GM21526 (cell line): ENCODE measurements around the gene TCP1.
"Not testable (repeated sequence)": the region's sequence is repeated elsewhere in the genome, so short reads cannot be mapped to it uniquely, and the experiment has no call there.

ENCODE experiments used
- ATAC-seq: cut with Tn5 transposase; IDR thresholded peaks from one replicate; pipeline ENCODE4 v1.9.1; 2021; ENCODE audit warnings: moderate library complexity; ENCODE audit not compliant: unreplicated experiment, low FRiP score

Gene TCP1

GRCh38 chr6:159789377-159790148 is at the start of gene TCP1:
TCP1 (minus strand) TSS chr6:159789602; CDS start chr6:159789468, 134 bp downstream.
- peak; percentile 67 for ATAC-seq

GRCh38 chr6:159838020-159838744 is 48.8 kb upstream of the TCP1 start:
- ATAC-seq, result no peak

- ATAC-seq, result no peak
These were observed 48.1 kb upstream of the TCP1 start for GRCh38 chr6:159837511-159837910.

- ATAC-seq, result no peak
These were observed 47.5 kb upstream of the TCP1 start for GRCh38 chr6:159836718-159837490.

GRCh38 chr6:159833997-159834603 is 44.7 kb upstream of the TCP1 start:
- ATAC-seq, result no peak

- ATAC-seq, result no peak
These were observed 44.2 kb upstream of the TCP1 start for GRCh38 chr6:159833556-159833955.

GRCh38 chr6:159832946-159833345 is 43.5 kb upstream of the TCP1 start:
- ATAC-seq, result no peak

GRCh38 chr6:159831373-159831679 is 41.9 kb upstream of the TCP1 start:
- no peak for ATAC-seq

- ATAC-seq, result no peak
These were observed 41.3 kb upstream of the TCP1 start for GRCh38 chr6:159830501-159831372.

- no peak for ATAC-seq
These were observed 40.1 kb upstream of the TCP1 start for GRCh38 chr6:159829526-159829925.

GRCh38 chr6:159828074-159828473 is 38.7 kb upstream of the TCP1 start:
- no peak for ATAC-seq

- ATAC-seq, result no peak
These were observed 37.7 kb upstream of the TCP1 start for GRCh38 chr6:159826968-159827647.

GRCh38 chr6:159826004-159826403 is 36.6 kb upstream of the TCP1 start:
- no peak for ATAC-seq

- ATAC-seq, result not testable (repeated sequence)
These were observed 35.3 kb upstream of the TCP1 start for GRCh38 chr6:159824690-159825089.

- no peak for ATAC-seq
These were observed 34.6 kb upstream of the TCP1 start for GRCh38 chr6:159823953-159824352.

- no peak for ATAC-seq
These were observed 32.3 kb upstream of the TCP1 start for GRCh38 chr6:159821726-159822125.

- no peak for ATAC-seq
These were observed 31.7 kb upstream of the TCP1 start for GRCh38 chr6:159821122-159821521.

GRCh38 chr6:159819932-159820640 is 30.7 kb upstream of the TCP1 start:
- ATAC-seq, result no peak

- no peak for ATAC-seq
These were observed 29.7 kb upstream of the TCP1 start for GRCh38 chr6:159819098-159819497.
